Gastrocnemius medialis (tissue), 4 donors: Measurements from ENCODE around the gene METTL22.
A peak's percentile ranks its signal among the peaks of the same experiment; 100 is the strongest.

Source experiments
- CTCF ChIP-seq, 5 experiments: fragments of 450-650 bp in 3 of 5; fragments of 200-600 bp in 2 of 5; sonication (generic) in 2 of 5; IDR thresholded peaks in 4 of 5; conservative IDR thresholded peaks in 1 of 5; 1 replicate in 4 of 5; 2 replicates in 1 of 5; pipeline ENCODE4 v1.5.1; 2016 to 2019; ENCODE audit warnings: antibody characterized with exemption in 5 of 5, mild to moderate bottlenecking in 3 of 5, moderate library complexity in 3 of 5
- POLR2A ChIP-seq, 2 donors: fragments of 450-650 bp; IDR thresholded peaks; one replicate each; pipeline ENCODE4 v1.6.1; 2017; ENCODE audit warnings: antibody characterized with exemption in 2 of 2, mild to moderate bottlenecking in 2 of 2, moderate library complexity in 2 of 2

GRCh38 chr16:8655184-8655717, 33.8 kb downstream of the METTL22 start:
- TF ChIP-seq CTCF (IDR thresholded peaks at IDR 0.05 in 4 of 5, conservative IDR thresholded peaks at IDR 0.05 in 1 of 5) (peak in 1 of 5 experiments; percentile 38), POLR2A (IDR thresholded peaks at IDR 0.05) (no peak)
